Mucosa of descending colon (tissue), 3 donors: ENCODE measurements around the gene ZNF831. TPM values are rescaled to one million over a fixed set of nuclear protein-coding genes. Genes with fewer than 3 reads are reported as not detected.

Experiments used
- ATAC-seq: fragments of 200-7000 bp; cut with Tn5 transposase; one replicate; pipeline ENCODE4 v1.9.1; 2020; ENCODE audit warnings: mild to moderate bottlenecking, moderate library complexity
- DNase-seq, 3 donors: peaks; one replicate each; pipeline ENCODE4 v3.0.0-alpha.2; 2020
- H3K36me3 ChIP-seq: fragments of 200-600 bp; one replicate; pipeline ENCODE4 v1.8.0; 2021; ENCODE audit warnings: low read depth, mild to moderate bottlenecking
- H3K4me1 ChIP-seq: fragments of 200-600 bp; one replicate; pipeline ENCODE4 v1.8.0; 2021; ENCODE audit warnings: low read depth, mild to moderate bottlenecking
- H3K4me3 ChIP-seq: fragments of 200-600 bp; one replicate; pipeline ENCODE4 v1.8.0; 2021; ENCODE audit warnings: mild to moderate bottlenecking
- H3K9me3 ChIP-seq: fragments of 200-600 bp; one replicate; pipeline ENCODE4 v1.8.0; 2021; ENCODE audit warnings: mild to moderate bottlenecking
- CTCF ChIP-seq: fragments of 200-600 bp; IDR thresholded peaks from one replicate; pipeline ENCODE4 v1.8.0; 2022; ENCODE audit warnings: antibody characterized with exemption, mild to moderate bottlenecking
- intact Hi-C, 2 donors: fragments of 100-400 bp; cut with DNase I in 1 of 2; cut with micrococcal nuclease in 1 of 2; formaldehyde crosslinking; loops; one replicate each; pipeline versions ENCODE4 v1.11.0 to v1.11.1; 2022; cut with DNase I, micrococcal nuclease
- total RNA-seq, 3 donors: library from RNA; stranded (reverse); fragmentation: NEBNext Ultra II Directional in 2 of 3; extraction: Animal tissue kit (Norgen Biotek cat#: 25700) in 2 of 3; gene quantifications; one replicate each; pipeline versions ENCODE4 v1.2.1 to v1.2.4, GENCODE V29; 2021 to 2023
- donor health status: DM: no; HTN: no; CAD: no; lungs with moderate emphysema.
- donor health status: DM: no; HTN: no; CAD: no.
- donor health status: DM: no; HTN: yes; CAD: no.

Gene ZNF831
- total RNA-seq, 3 donors from 2014 or later: 0.38 to 0.89 (median 0.57) TPM

GRCh38 chr20:59145924-59146779 lies 17.5 kb upstream of the ZNF831 start:
- H3K4me1 ChIP-seq: peaks cover 3% of the 10 kb centered on the region
- DNase-seq (no peak), ATAC-seq (peak; percentile 58)
- no peak overlapping the region for H3K4me3 ChIP-seq
- H3K9me3 ChIP-seq: no peaks in the 10 kb centered on the region
- no peak for TF ChIP-seq CTCF
- no peaks in the 10 kb centered on the region for H3K36me3 ChIP-seq
- intact Hi-C loops: no loop called here

GRCh38 chr20:59146780-59147565 lies 16.6 kb upstream of the ZNF831 start:
- H3K4me1 ChIP-seq: peaks cover 3% of the 10 kb centered on the region
- intact Hi-C loops: no loop called here
- no peak overlapping the region for H3K4me3 ChIP-seq
- no peaks in the 10 kb centered on the region for H3K9me3 ChIP-seq
- no peak for ATAC-seq
- DNase-seq: no peak
- no peaks in the 10 kb centered on the region for H3K36me3 ChIP-seq
- no peak for TF ChIP-seq CTCF

- no peak for DNase-seq
- intact Hi-C loops: no loop called here
- no peak for TF ChIP-seq CTCF
- peaks cover 3% of the 10 kb centered on the region for H3K4me1 ChIP-seq
- H3K9me3 ChIP-seq: no peaks in the 10 kb centered on the region
- no peaks in the 10 kb centered on the region for H3K36me3 ChIP-seq
- no peak for ATAC-seq
- no peak overlapping the region for H3K4me3 ChIP-seq
These were observed 16.0 kb upstream of the ZNF831 start for GRCh38 chr20:59147586-59147985.

- ATAC-seq (peak; percentile 10), DNase-seq (no peak)
- TF ChIP-seq CTCF: no peak
- peaks cover 3% of the 10 kb centered on the region for H3K4me1 ChIP-seq
- no peaks in the 10 kb centered on the region for H3K9me3 ChIP-seq
- no peak overlapping the region for H3K4me3 ChIP-seq
- H3K36me3 ChIP-seq: no peaks in the 10 kb centered on the region
- intact Hi-C loops: no loop called here
These were observed 14.7 kb upstream of the ZNF831 start for GRCh38 chr20:59148701-59149493.

GRCh38 chr20:59149678-59150504 lies 13.7 kb upstream of the ZNF831 start:
- peak; percentile 78 for ATAC-seq
- peaks cover 3% of the 10 kb centered on the region for H3K4me1 ChIP-seq
- no peaks in the 10 kb centered on the region for H3K36me3 ChIP-seq
- intact Hi-C loops: no loop called here
- peak in 1 of 3 donors; percentile 64 for DNase-seq
- no peak for TF ChIP-seq CTCF
- no peak overlapping the region for H3K4me3 ChIP-seq
- no peaks in the 10 kb centered on the region for H3K9me3 ChIP-seq
